Measurements from ENCODE around the gene C1QTNF9B. TPM values are rescaled to one million over a fixed set of nuclear protein-coding genes. Genes with fewer than 3 reads are reported as not detected.

The C1QTNF9B gene
- total RNA-seq, 1 donor from 2014 or later: not detected

GRCh38 chr13:23859904-23860303 lies 37.4 kb downstream of the C1QTNF9B start:
- intact Hi-C loops (cut with DNase I): no loop called here
- ATAC-seq (no peak), DNase-seq (no peak)
- no peaks in the 10 kb centered on the region for H3K9me3 ChIP-seq
- peaks cover 10% of the 10 kb centered on the region for H3K36me3 ChIP-seq
- H3K4me1 ChIP-seq: no peaks in the 10 kb centered on the region
- no peak overlapping the region for H3K4me3 ChIP-seq
- TF ChIP-seq, protein P1, sequence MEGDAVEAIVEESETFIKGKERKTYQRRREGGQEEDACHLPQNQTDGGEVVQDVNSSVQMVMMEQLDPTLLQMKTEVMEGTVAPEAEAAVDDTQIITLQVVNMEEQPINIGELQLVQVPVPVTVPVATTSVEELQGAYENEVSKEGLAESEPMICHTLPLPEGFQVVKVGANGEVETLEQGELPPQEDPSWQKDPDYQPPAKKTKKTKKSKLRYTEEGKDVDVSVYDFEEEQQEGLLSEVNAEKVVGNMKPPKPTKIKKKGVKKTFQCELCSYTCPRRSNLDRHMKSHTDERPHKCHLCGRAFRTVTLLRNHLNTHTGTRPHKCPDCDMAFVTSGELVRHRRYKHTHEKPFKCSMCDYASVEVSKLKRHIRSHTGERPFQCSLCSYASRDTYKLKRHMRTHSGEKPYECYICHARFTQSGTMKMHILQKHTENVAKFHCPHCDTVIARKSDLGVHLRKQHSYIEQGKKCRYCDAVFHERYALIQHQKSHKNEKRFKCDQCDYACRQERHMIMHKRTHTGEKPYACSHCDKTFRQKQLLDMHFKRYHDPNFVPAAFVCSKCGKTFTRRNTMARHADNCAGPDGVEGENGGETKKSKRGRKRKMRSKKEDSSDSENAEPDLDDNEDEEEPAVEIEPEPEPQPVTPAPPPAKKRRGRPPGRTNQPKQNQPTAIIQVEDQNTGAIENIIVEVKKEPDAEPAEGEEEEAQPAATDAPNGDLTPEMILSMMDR (IDR thresholded peaks at IDR 0.05): no peak
- no peaks in the 10 kb centered on the region for H3K27me3 ChIP-seq (ENCODE audit: low read depth)
- no peak overlapping the region for H3K27ac ChIP-seq

- Histone ChIP-seq H3K4me1 (no peaks in the 10 kb centered on the region), H3K36me3 (peaks cover 10% of the 10 kb centered on the region), H3K27ac (no peak overlapping the region), H3K4me3 (no peak overlapping the region), H3K9me3 (no peaks in the 10 kb centered on the region), H3K27me3 (ENCODE audit: low read depth) (no peaks in the 10 kb centered on the region)
- TF ChIP-seq, protein P1 (IDR thresholded peaks at IDR 0.05): no peak
- no peak for DNase-seq
- no peak for ATAC-seq
- intact Hi-C loops (cut with DNase I): no loop called here
Measured at GRCh38 chr13:23859455-23859854, 37.8 kb downstream of the C1QTNF9B start.

DNA sequence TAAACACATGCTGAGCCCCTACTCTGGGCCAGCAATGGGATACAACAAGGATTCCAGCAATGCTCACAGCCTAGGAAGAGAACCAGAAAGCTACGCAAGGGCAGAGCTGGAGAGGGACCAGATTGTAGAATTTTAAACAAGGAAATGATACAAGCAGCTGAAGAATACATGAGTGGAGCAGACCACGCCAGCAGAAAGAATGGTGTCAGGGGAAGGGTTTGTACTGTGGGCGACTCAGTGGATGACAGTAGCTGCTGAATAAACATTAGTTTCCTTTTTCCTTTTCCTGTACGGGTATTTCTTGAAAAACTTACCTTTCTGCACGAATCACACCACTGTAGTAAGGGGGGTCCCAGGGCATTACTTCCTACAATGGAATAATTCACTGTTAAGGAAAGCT lies 38.8 kb downstream of the C1QTNF9B start:
- intact Hi-C loops (cut with DNase I): no loop called here
- H3K4me3 ChIP-seq: no peak overlapping the region
- H3K27me3 ChIP-seq (ENCODE audit: low read depth): no peaks in the 10 kb centered on the region
- no peaks in the 10 kb centered on the region for H3K9me3 ChIP-seq
- H3K4me1 ChIP-seq: no peaks in the 10 kb centered on the region
- peaks cover 10% of the 10 kb centered on the region for H3K36me3 ChIP-seq
- no peak for DNase-seq
- TF ChIP-seq, protein P1 (IDR thresholded peaks at IDR 0.05): no peak
- peak in 1 of 2 donors; percentile 35 for ATAC-seq
- H3K27ac ChIP-seq: no peak overlapping the region

DNA sequence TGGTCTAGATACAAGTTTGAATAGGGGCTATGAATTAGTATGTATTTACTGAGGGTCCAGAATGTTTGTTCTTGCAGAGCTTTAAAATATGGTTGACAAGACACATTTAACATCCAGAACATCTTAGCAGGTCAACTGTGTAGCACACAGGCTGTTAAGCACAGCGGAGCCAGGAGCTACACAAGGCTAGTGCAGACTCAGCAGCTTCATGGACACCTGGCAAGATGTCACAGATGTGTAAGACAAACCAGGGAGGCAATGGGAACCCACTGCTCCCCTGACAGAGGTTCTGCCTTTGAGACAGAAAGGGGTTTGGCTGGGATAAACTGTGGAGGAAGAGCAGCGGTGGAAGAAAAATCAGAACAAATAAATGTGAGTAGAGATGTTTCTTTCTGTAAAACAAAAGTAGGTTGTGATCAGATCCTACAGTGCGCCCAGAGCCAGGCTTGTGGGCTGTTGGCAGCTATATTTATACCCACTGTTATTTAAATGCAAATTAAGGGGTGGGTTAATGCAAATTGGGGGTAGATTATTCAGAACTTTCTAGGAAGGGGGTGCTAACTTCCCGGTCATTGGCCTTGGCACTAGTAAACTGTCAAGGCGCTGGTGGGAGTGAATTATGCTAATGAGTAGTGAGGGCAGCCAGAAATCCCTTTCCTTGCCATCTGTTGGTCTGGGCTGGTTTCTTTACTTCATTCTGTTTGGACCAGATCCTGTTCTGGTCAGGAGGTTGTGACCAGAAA lies 41.1 kb downstream of the C1QTNF9B start:
- no peaks in the 10 kb centered on the region for H3K27me3 ChIP-seq (ENCODE audit: low read depth)
- ATAC-seq (no peak), DNase-seq (no peak)
- H3K27ac ChIP-seq: no peak overlapping the region
- intact Hi-C loops (cut with DNase I): no loop called here
- H3K36me3 ChIP-seq: peaks cover 1% of the 10 kb centered on the region
- H3K9me3 ChIP-seq: no peaks in the 10 kb centered on the region
- H3K4me1 ChIP-seq: no peaks in the 10 kb centered on the region
- TF ChIP-seq, protein P1 (IDR thresholded peaks at IDR 0.05): no peak
- no peak overlapping the region for H3K4me3 ChIP-seq

DNA sequence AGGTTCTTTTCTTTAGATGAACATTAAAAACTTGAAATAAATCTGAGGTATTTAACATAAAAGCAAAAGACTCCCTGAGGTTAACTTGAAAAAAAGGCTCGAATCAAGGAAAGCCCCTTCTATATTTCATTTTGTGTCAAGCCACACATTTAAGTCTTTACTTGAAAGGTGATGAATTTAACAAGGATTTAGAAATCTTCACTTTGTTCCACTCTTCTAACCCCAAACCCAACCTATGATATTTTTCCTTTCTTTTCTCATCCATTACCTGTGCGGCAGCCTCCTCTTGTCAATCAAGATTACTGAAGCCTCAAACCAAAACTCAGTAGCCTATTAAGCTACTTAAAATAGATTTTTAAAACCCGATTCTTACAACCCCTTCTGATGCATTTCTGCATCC lies 41.9 kb downstream of the C1QTNF9B start:
- Histone ChIP-seq H3K4me1 (no peaks in the 10 kb centered on the region), H3K36me3 (no peaks in the 10 kb centered on the region), H3K27ac (no peak overlapping the region), H3K4me3 (no peak overlapping the region), H3K27me3 (ENCODE audit: low read depth) (no peaks in the 10 kb centered on the region), H3K9me3 (no peaks in the 10 kb centered on the region)
- TF ChIP-seq, protein P1 (IDR thresholded peaks at IDR 0.05): no peak
- ATAC-seq (no peak), DNase-seq (no peak)
- intact Hi-C loops (cut with DNase I): no loop called here
